ENCODE measurements around the gene SPATS2L.
A peak's percentile ranks its signal among the peaks of the same experiment; 100 is the strongest.

SPATS2L gene

GRCh38 chr2:200471324-200471848 is 164.9 kb downstream of the SPATS2L start:
- peak; percentile 65 for DNase-seq (ENCODE audit: low spot score)

GRCh38 chr2:200471928-200472645 is 165.6 kb downstream of the SPATS2L start:
- DNase-seq (ENCODE audit: low spot score) = no peak

GRCh38 chr2:200472853-200473464 is 166.5 kb downstream of the SPATS2L start:
- no peak for DNase-seq (ENCODE audit: low spot score)

- no peak for DNase-seq (ENCODE audit: low spot score)
Observed at GRCh38 chr2:200475795-200476194, 169.3 kb downstream of the SPATS2L start.

GRCh38 chr2:200476836-200477235 is 170.3 kb downstream of the SPATS2L start:
- no peak for DNase-seq (ENCODE audit: low spot score)

GRCh38 chr2:200477667-200478131 is 171.2 kb downstream of the SPATS2L start:
- DNase-seq (ENCODE audit: low spot score) = no peak

GRCh38 chr2:200479692-200480265 is 173.3 kb downstream of the SPATS2L start:
- DNase-seq (ENCODE audit: low spot score) = no peak

GRCh38 chr2:200482194-200482593 is 175.7 kb downstream of the SPATS2L start:
- no peak for DNase-seq (ENCODE audit: low spot score)

GRCh38 chr2:200483729-200484198 is 177.3 kb downstream of the SPATS2L start:
- peak; percentile 72 for DNase-seq (ENCODE audit: low spot score)

GRCh38 chr2:200484934-200485333 is 178.4 kb downstream of the SPATS2L start:
- no peak for DNase-seq (ENCODE audit: low spot score)

GRCh38 chr2:200486529-200486928 is 180.0 kb downstream of the SPATS2L start:
- DNase-seq (ENCODE audit: low spot score) = no peak

GRCh38 chr2:200488169-200488568 is 181.7 kb downstream of the SPATS2L start:
- DNase-seq (ENCODE audit: low spot score) = no peak

- DNase-seq (ENCODE audit: low spot score) = no peak
Observed at GRCh38 chr2:200490001-200490400, 183.5 kb downstream of the SPATS2L start.

- no peak for DNase-seq (ENCODE audit: low spot score)
Observed at GRCh38 chr2:200492656-200493055, 186.2 kb downstream of the SPATS2L start.

GRCh38 chr2:200494048-200494447 is 187.6 kb downstream of the SPATS2L start:
- DNase-seq (ENCODE audit: low spot score) = no peak

GRCh38 chr2:200496696-200497095 is 190.2 kb downstream of the SPATS2L start:
- DNase-seq (ENCODE audit: low spot score) = no peak

GRCh38 chr2:200498402-200499162 is 192.1 kb downstream of the SPATS2L start:
- no peak for DNase-seq (ENCODE audit: low spot score)

GRCh38 chr2:200502196-200502595 is 195.7 kb downstream of the SPATS2L start:
- DNase-seq (ENCODE audit: low spot score) = no peak

GRCh38 chr2:200506679-200507078 is 200.2 kb downstream of the SPATS2L start:
- DNase-seq (ENCODE audit: low spot score) = no peak

GRCh38 chr2:200507179-200507578 is 200.7 kb downstream of the SPATS2L start:
- no peak for DNase-seq (ENCODE audit: low spot score)

- DNase-seq (ENCODE audit: low spot score) = peak; percentile 26
Observed at GRCh38 chr2:200509235-200509611, 202.7 kb downstream of the SPATS2L start.

Data from iPS-NIHi11 (cell line).